ENCODE measurements around the gene TMEM221. TPM values are rescaled to one million over a fixed set of nuclear protein-coding genes. Genes with fewer than 3 reads are reported as not detected.

TMEM221 gene
- not detected in 2 replicates for total RNA-seq

GRCh38 chr19:17448131-17448967 lies at the start of gene TMEM221:
TMEM221 (minus strand) TSS chr19:17448668; CDS start chr19:17448462, 206 bp downstream.
- Mint-ChIP-seq H3K27ac (no peak within 1 kb of the TSS), H3K36me3 (ENCODE audit: low read depth) (no peaks in the 10 kb centered on the region), H3K4me1 (peaks cover 10% of the 10 kb centered on the region), H3K4me3 (peak within 1 kb of the TSS; percentile 19), H3K27me3 (peaks cover 24% of the 10 kb centered on the region), H3K9me3 (no peaks in the 10 kb centered on the region)
- ChIA-PET CTCF (interaction anchor here (1.2 kb wide), 1 partner anchor 59 kb away, joined by 4 read pairs; no protein-coding TSS in a partner anchor), POLR2A (interaction anchor here (0.5 to 1.6 kb wide), 3 partner anchors 10 to 43 kb away, joined by 3 to 9 read pairs (median 5); partner anchors contain the start of gene BST2)
- intact Hi-C loops (cut with micrococcal nuclease), result loop anchor here (5.0 kb wide), 1 partner anchor 41 kb away; the partner anchor contains the start of gene BST2
- peak; percentile 49 for DNase-seq
- ATAC-seq (ENCODE audit: low read depth), result peak; percentile 86
- no peak for TF ChIP-seq CTCF (IDR thresholded peaks at IDR 0.05)

- H3K9me3 Mint-ChIP-seq, result no peaks in the 10 kb centered on the region
- H3K36me3 Mint-ChIP-seq (ENCODE audit: low read depth), result peaks cover 9% of the 10 kb centered on the region
- peaks cover 27% of the 10 kb centered on the region for H3K4me1 Mint-ChIP-seq
- no peak overlapping the region for H3K4me3 Mint-ChIP-seq
- no peaks in the 10 kb centered on the region for H3K27me3 Mint-ChIP-seq
- H3K27ac Mint-ChIP-seq, result no peak overlapping the region
- DNase-seq (no peak), ATAC-seq (ENCODE audit: low read depth) (no peak)
- ChIA-PET POLR2A (interaction anchor here (0.5 to 3.2 kb wide), 8 partner anchors 14 to 258 kb away, joined by 3 to 18 read pairs (median 7); partner anchors contain the start of gene PGLS), CTCF (interaction anchor here (0.8 to 3.0 kb wide), 15 partner anchors 10 to 357 kb away, joined by 3 to 37 read pairs (median 10); partner anchors contain the start of gene PGLS)
- intact Hi-C loops (cut with micrococcal nuclease), result no loop called here
- TF ChIP-seq CTCF (IDR thresholded peaks at IDR 0.05), result no peak
Observed at GRCh38 chr19:17497149-17497798, 48.8 kb upstream of the TMEM221 start.

GRCh38 chr19:17496337-17496997 lies 48.0 kb upstream of the TMEM221 start:
- peak; percentile 76 for DNase-seq
- peak; percentile 100 for ATAC-seq (ENCODE audit: low read depth)
- POLR2A ChIA-PET, result interaction anchor here (0.5 to 3.2 kb wide), 12 partner anchors 15 to 327 kb away, joined by 3 to 18 read pairs (median 6); partner anchors contain the start of gene PGLS
- no peak for TF ChIP-seq CTCF (IDR thresholded peaks at IDR 0.05)
- CTCF ChIA-PET, result interaction anchor here (0.6 to 3.0 kb wide), 28 partner anchors 9 to 362 kb away, joined by 3 to 37 read pairs (median 4); partner anchors contain the start of genes DDA1 and PGLS
- Mint-ChIP-seq H3K9me3 (no peaks in the 10 kb centered on the region), H3K27me3 (no peaks in the 10 kb centered on the region), H3K27ac (no peak overlapping the region), H3K4me3 (no peak overlapping the region), H3K4me1 (peaks cover 27% of the 10 kb centered on the region), H3K36me3 (ENCODE audit: low read depth) (peaks cover 9% of the 10 kb centered on the region)
- intact Hi-C loops (cut with micrococcal nuclease), result loop anchor here (1.0 kb wide), 8 partner anchors 15 to 359 kb away; partner anchors contain the start of genes COLGALT1 and PGLS

GRCh38 chr19:17495639-17496296 lies 47.3 kb upstream of the TMEM221 start:
- DNase-seq, result no peak
- no peaks in the 10 kb centered on the region for H3K27me3 Mint-ChIP-seq
- no peak overlapping the region for H3K27ac Mint-ChIP-seq
- CTCF ChIA-PET, result interaction anchor here (0.6 to 3.0 kb wide), 26 partner anchors 8 to 363 kb away, joined by 3 to 37 read pairs (median 5); partner anchors contain the start of genes DDA1 and PGLS
- POLR2A ChIA-PET, result interaction anchor here (0.6 to 3.2 kb wide), 11 partner anchors 12 to 327 kb away, joined by 3 to 18 read pairs (median 5); partner anchors contain the start of gene PGLS
- H3K4me1 Mint-ChIP-seq, result peaks cover 27% of the 10 kb centered on the region
- intact Hi-C loops (cut with micrococcal nuclease), result loop anchor here (1.0 kb wide), 8 partner anchors 16 to 360 kb away; partner anchors contain the start of genes COLGALT1 and PGLS
- no peaks in the 10 kb centered on the region for H3K9me3 Mint-ChIP-seq
- no peak for ATAC-seq (ENCODE audit: low read depth)
- no peak overlapping the region for H3K4me3 Mint-ChIP-seq
- TF ChIP-seq CTCF (IDR thresholded peaks at IDR 0.05), result no peak
- H3K36me3 Mint-ChIP-seq (ENCODE audit: low read depth), result peaks cover 6% of the 10 kb centered on the region

Measured in activated B cell treated with CpG ODN at 0.5 μM for 24 hours (primary cell).